A673 (cell line): Measurements from ENCODE around the gene ZNF831. TPM values are rescaled to one million over a fixed set of nuclear protein-coding genes. Genes with fewer than 3 reads are reported as not detected.

Experiments used
- BruUV-seq: library from RNA; stranded (reverse); fragments of 400-500 nt; replicated peaks from 2 replicates; lab custom pipeline; 2021; lab: Mats Ljungman, UMichigan
- CTCF ChIA-PET: fragments of 300-600 bp; sonication (Branson Sonifier 250); formaldehyde crosslinking; loops from one replicate; lab custom pipeline; 2022; ENCODE audit warnings: antibody characterized with exemption; lab: Charles Lee
- POLR2A ChIA-PET: fragments of 300-600 bp; sonication (Branson Sonifier 250); formaldehyde crosslinking; loops from one replicate; lab custom pipeline; 2022; ENCODE audit warnings: antibody characterized with exemption; ENCODE audit not compliant: low non-redundant PET; lab: Charles Lee
- DNase-seq: peaks from one replicate; pipeline ENCODE4 v3.0.0-alpha.2; 2015; ENCODE audit warnings: low spot score
- H3K27ac ChIP-seq: fragments of 200-600 bp; sonication (generic); 2 replicates; pipeline ENCODE4 v1.5.1; 2016; ENCODE audit warnings: mixed run types, low read depth, mild to moderate bottlenecking, mixed read lengths, antibody characterized with exemption, low read length; ENCODE audit not compliant: poor library complexity, severe bottlenecking
- H3K27me3 ChIP-seq: fragments of 200-600 bp; sonication (generic); replicated peaks from 2 replicates; pipeline ENCODE4 v1.6.1; 2017; ENCODE audit warnings: mixed run types, low read depth, mild to moderate bottlenecking, mixed read lengths, antibody characterized with exemption, low read length; ENCODE audit not compliant: insufficient read depth, poor library complexity
- H3K36me3 ChIP-seq: fragments of 200-600 bp; sonication (generic); 2 replicates; pipeline ENCODE4 v1.6.1; 2016; ENCODE audit warnings: mixed run types, mild to moderate bottlenecking, mixed read lengths, antibody characterized with exemption, low read length; ENCODE audit not compliant: insufficient read depth, poor library complexity, severe bottlenecking
- H3K4me1 ChIP-seq: fragments of 200-600 bp; sonication (generic); 2 replicates; pipeline ENCODE4 v1.6.1; 2017; ENCODE audit warnings: mixed run types, mild to moderate bottlenecking, mixed read lengths, antibody characterized with exemption, low read length; ENCODE audit not compliant: insufficient read depth, poor library complexity, severe bottlenecking
- H3K4me3 ChIP-seq: fragments of 200-600 bp; sonication (generic); 2 replicates; pipeline ENCODE4 v1.5.1; 2016; ENCODE audit warnings: low read depth, mixed run types, mild to moderate bottlenecking, mixed read lengths, low read length; ENCODE audit not compliant: poor library complexity, severe bottlenecking
- H3K9me3 ChIP-seq: fragments of 200-600 bp; sonication (generic); 2 replicates; pipeline ENCODE4 v1.6.1; 2016; ENCODE audit warnings: mixed run types, low read depth, mild to moderate bottlenecking, mixed read lengths, antibody characterized with exemption, low read length; ENCODE audit not compliant: poor library complexity, severe bottlenecking
- CTCF ChIP-seq: fragments of 300-800, 200-600 bp; sonication (generic); conservative IDR thresholded peaks from 2 replicates; pipeline ENCODE4 v1.5.1; 2017; ENCODE audit warnings: low read depth, mild to moderate bottlenecking, antibody characterized with exemption, low read length, moderate library complexity, mixed read lengths
- EZH2 ChIP-seq: fragments of 200-600 bp; sonication (generic); IDR thresholded peaks from 2 replicates; pipeline ENCODE4 v1.6.1; 2017; ENCODE audit warnings: borderline replicate concordance, low read depth, mild to moderate bottlenecking, mixed read lengths, antibody characterized with exemption, low read length; ENCODE audit not compliant: poor library complexity, severe bottlenecking
- intact Hi-C: fragments of 100-400 bp; cut with micrococcal nuclease; formaldehyde crosslinking; loops from one replicate; pipeline ENCODE4 v1.10.0; 2022; ENCODE audit not compliant: unreplicated experiment
- total RNA-seq: library from RNA; stranded (reverse); gene quantifications from 2 replicates; pipeline ENCODE4 v1.2.3, GENCODE V29; 2021

ZNF831 gene
- total RNA-seq, 1 experiment from 2014 or later: not detected

GRCh38 chr20:59122566-59122919 lies 41.1 kb upstream of the ZNF831 start:
- H3K4me1 ChIP-seq: peaks cover 24% of the 10 kb centered on the region
- TF ChIP-seq EZH2: no peak
- no peak for TF ChIP-seq CTCF
- H3K4me3 ChIP-seq: no peak overlapping the region
- H3K27me3 ChIP-seq: no peaks in the 10 kb centered on the region
- DNase-seq: no peak
- ChIA-PET POLR2A (interaction anchor here (0.6 kb wide), 1 partner anchor 833 kb away, joined by 4 read pairs; no protein-coding TSS in a partner anchor), CTCF (interaction anchor here (0.5 to 1.0 kb wide), 4 partner anchors 34 to 399 kb away, joined by 3 to 6 read pairs (median 4); no protein-coding TSS in a partner anchor)
- H3K36me3 ChIP-seq: no peaks in the 10 kb centered on the region
- BruUV-seq: no TSS peak
- intact Hi-C loops: no loop called here
- peak overlapping the region; percentile 74 for H3K27ac ChIP-seq
- peaks cover 6% of the 10 kb centered on the region for H3K9me3 ChIP-seq

GRCh38 chr20:59123011-59123677 lies 40.5 kb upstream of the ZNF831 start:
- intact Hi-C loops: no loop called here
- peaks cover 6% of the 10 kb centered on the region for H3K9me3 ChIP-seq
- no peaks in the 10 kb centered on the region for H3K36me3 ChIP-seq
- POLR2A ChIA-PET: interaction anchor here (0.6 kb wide), 1 partner anchor 833 kb away, joined by 4 read pairs; no protein-coding TSS in a partner anchor
- H3K4me3 ChIP-seq: no peak overlapping the region
- CTCF ChIA-PET: interaction anchor here (0.5 to 1.0 kb wide), 5 partner anchors 35 to 399 kb away, joined by 3 to 6 read pairs (median 3); no protein-coding TSS in a partner anchor
- TF ChIP-seq EZH2 (no peak), CTCF (no peak)
- H3K27me3 ChIP-seq: no peaks in the 10 kb centered on the region
- peak; percentile 71 for DNase-seq
- H3K27ac ChIP-seq: peak overlapping the region; percentile 75
- H3K4me1 ChIP-seq: peaks cover 24% of the 10 kb centered on the region
- no TSS peak for BruUV-seq

DNA sequence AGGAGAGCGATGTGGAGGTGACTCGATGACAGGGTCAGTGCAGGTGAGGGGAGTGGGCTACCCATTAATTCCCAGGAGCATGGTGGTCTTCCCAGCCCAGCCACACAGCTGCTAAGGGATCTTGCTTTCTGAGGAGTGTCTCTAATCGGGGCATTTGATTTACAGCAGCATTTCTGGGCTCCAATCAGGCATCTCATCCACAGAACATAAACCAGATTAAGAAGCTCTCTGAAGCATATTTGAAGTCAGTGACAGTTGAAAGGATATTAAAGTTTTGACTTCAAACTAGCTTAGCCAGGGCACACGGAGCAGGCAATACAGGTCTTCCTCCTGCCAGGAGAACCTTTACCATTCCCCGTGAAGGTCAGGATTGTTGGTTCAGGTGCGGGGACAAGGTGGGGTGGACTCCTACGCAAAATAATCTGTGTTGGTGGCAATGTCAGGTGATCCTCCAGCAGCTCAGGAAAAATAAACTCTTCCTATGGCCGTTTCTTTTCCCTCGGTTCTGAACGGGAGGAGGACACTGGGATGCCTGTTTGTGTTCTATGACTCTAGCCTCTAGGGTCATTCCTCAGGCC lies 39.9 kb upstream of the ZNF831 start:
- Histone ChIP-seq H3K4me3 (no peak overlapping the region), H3K27ac (peak overlapping the region; percentile 75), H3K9me3 (peaks cover 6% of the 10 kb centered on the region), H3K36me3 (no peaks in the 10 kb centered on the region), H3K4me1 (peaks cover 24% of the 10 kb centered on the region), H3K27me3 (no peaks in the 10 kb centered on the region)
- DNase-seq: no peak
- intact Hi-C loops: no loop called here
- BruUV-seq: no TSS peak
- TF ChIP-seq CTCF (no peak), EZH2 (no peak)
- ChIA-PET POLR2A (no interaction called here), CTCF (interaction anchor here (0.6 kb wide), 1 partner anchor 391 kb away, joined by 3 read pairs; no protein-coding TSS in a partner anchor)
